Non-pigmented ciliary epithelial cell (primary cell): ENCODE results near the gene CELSR1.

ENCODE experiments used
- DNase-seq: peaks from one replicate; pipeline ENCODE4 v3.0.0-alpha.2; 2010; ENCODE audit warnings: low read depth

Gene CELSR1

DNA sequence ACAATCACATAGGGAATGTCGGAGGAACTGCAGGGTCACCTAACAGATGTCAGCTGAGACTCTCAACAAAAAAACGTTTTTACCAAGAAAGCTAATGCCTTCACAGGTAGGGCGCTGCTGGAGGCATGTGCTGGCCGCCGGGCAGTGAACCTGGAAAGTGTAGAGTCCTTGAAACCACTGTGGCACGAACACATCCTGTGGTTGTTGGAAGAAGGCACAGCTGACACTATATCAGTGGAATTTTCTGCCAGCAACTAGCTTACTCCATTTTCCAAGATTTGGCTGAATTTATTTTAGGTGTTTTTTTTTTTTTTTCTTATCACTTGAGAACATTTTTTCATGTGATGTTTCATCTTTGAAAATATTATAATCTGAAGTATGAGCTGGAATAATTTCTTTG, 187.7 kb downstream of the CELSR1 start:
- no peak for DNase-seq

- no peak for DNase-seq
Observed at GRCh38 chr22:46349238-46349637, 188.2 kb downstream of the CELSR1 start.

DNA sequence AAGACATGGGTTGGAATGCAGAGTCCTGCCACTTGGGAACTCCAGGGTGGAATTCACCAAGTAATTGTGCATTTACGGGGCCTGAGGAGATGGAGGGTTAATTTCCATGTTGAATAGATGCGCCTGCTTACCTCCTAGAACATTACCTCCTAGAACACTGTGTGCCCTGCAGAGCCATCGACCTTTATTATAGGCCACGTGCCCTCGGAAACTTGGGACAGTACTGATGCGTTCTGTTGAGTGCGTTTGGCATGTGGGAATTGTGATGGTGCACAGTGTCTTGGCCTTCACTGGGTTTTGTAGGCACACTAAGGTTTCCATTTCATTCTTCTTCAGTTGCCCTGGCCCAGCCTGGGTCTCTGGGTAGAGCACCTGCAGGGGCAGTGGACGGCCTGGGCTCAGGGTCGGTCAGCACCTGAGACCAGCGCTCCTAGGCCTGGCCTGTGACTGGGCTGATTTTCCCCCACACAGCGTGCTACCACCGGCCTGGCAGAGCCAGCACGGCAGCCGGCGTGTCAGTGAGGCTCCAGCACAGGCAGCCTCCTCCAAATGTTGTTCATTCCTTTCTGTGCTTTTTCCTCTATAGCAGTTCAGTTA, 189.2 kb downstream of the CELSR1 start:
- DNase-seq = no peak

- no peak for DNase-seq
Observed at GRCh38 chr22:46347646-46348045, 189.8 kb downstream of the CELSR1 start.

GRCh38 chr22:46346680-46347405, 190.6 kb downstream of the CELSR1 start:
- DNase-seq = no peak

GRCh38 chr22:46340676-46341075, 196.7 kb downstream of the CELSR1 start:
- no peak for DNase-seq

DNA sequence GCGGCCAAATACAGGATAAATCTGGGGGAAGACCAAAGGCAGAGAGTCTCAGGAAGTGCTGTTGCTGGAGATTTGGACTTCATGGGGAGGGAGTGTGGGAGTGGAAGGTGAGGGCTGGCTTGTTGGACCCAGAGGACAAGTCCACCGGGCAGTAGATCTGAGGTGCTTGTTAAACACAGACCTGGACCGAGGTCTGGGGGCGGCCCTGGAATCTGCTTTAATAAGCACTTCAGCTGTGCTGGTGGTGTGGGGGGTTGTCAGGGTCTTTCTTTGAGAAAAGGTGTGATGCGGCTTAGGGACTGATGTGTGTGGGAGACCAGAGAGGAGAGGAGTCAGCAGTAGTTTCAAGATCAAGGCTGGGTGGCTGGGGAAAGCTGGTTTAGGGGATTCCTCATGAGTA, 197.5 kb downstream of the CELSR1 start:
- no peak for DNase-seq

DNA sequence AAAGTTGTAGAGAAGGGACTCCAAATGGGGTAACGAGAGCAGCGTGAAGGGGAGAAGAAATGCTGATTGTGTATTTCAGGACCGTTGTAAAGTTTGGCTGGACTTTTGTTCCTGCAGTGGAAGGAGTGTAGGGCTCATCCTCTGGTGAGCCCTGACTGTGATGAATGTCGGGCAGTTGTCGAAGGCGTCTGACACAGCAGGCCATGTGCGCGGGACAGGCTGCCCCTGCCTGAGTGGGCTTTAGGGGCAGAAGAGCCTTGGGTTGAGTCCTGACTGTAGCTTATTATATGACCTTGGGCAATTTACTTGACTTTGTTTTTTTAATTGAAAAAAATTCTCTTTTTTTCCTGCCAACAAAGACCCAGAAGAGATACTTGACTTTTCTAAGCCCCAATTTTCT, 198.8 kb downstream of the CELSR1 start:
- DNase-seq = no peak

DNA sequence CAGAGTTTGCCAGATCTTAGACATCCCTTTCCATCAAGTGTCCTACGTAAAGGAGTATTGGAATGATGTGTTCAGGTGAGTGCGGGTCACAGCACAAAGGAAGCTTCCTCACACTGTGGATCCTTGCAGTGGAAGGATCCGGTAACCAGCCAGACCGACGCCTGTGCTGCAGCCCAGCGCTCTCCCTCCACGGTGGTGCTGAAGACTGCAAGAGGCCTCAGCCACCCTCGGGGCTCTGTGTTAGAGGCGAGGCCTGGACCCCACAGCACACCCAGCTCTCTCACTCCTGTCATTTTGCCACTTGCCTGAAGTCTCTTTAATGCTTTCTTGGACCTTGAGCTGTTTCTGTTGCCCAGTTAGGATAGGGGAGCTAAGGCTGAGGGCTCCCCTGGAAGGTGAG, 199.6 kb downstream of the CELSR1 start:
- no peak for DNase-seq

GRCh38 chr22:46336119-46337078, 201.0 kb downstream of the CELSR1 start:
- DNase-seq = no peak

GRCh38 chr22:46335201-46336118, 202.0 kb downstream of the CELSR1 start, which contains the start of gene TRMU:
Gene TRMU (plus strand): TSS chr22:46335714. CDS start chr22:46335765, 51 bp downstream.
- DNase-seq = peak; percentile 19

GRCh38 chr22:46331496-46331895, 205.9 kb downstream of the CELSR1 start:
- no peak for DNase-seq

GRCh38 chr22:46330426-46330825, 207.0 kb downstream of the CELSR1 start:
- no peak for DNase-seq

DNA sequence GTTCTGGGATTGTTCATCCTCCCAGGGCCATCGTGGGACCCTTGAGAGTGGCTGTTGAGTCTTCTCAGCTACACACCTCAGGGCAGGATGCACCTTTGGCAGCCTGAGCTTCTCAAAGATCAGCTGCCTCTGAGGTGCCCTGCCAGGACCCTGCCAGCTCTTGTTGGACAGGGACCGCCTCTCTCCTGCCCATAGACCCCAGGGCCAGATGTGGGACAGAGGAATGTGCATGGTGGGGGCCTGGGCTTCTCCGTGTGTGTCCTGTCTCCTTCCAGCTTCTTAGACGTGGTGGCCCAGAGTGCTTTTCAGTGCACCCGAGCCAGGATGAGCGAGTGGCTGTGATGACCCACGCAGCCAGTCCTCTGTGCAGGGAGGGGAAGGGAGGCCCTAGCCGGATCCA, 207.8 kb downstream of the CELSR1 start:
- DNase-seq = no peak

DNA sequence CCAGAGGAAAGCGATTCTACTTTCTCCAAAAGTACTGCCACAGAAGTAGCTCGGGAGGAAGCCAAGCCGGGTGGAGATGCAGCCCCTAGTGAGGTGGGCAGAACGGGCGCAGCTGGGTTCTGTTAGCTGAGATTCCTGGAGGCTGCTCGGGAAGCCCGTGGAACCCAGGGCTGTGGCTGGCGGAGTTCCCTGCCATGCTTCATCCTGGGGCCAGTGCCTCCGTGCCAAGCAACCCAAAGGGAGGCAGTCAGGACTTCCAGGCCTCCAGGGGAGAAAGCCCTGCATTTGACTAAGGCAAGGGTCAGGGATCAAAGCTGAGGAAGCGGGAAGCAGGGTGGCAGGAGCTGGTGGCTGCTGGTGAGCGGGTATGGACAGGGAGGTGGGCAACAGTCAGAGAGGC, 208.6 kb downstream of the CELSR1 start:
- DNase-seq = no peak

DNA sequence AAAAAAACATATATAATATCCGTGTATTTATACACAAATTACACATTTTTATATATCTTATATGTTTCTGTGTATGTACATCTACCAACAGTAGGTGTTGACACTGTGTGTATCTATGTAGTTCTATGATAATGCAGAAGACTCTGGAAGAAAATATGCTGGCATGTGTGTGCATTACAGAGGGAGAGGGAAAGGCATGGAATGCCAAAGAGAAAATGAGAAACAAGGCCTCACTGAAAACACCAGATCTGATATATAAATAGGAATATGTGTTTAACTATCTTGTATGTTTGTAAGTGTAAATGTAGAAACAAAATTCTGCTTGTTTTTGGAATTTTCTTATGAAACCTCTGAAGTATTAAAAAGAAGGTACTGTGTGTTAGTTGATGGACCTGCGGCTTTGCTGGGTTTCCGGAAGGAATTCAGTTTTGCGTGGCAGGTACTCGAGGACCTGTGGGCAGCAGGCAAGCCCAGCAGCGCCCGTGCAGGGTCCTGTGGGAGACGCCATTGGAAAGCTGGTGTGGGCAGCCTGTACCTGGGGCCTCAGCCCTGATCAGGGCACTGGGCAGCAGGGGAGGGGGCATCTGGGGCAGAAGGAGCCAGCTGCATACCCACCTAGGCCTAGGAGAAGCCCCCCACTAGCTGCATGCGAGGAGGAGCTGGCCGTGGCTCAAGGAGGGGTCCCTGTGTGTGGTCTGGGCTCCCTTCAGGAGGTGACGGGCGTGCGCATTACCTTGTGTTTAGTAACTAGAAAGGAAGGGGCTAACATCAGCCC, 209.5 kb downstream of the CELSR1 start:
- no peak for DNase-seq

GRCh38 chr22:46326066-46326680, 211.2 kb downstream of the CELSR1 start:
- no peak for DNase-seq

DNA sequence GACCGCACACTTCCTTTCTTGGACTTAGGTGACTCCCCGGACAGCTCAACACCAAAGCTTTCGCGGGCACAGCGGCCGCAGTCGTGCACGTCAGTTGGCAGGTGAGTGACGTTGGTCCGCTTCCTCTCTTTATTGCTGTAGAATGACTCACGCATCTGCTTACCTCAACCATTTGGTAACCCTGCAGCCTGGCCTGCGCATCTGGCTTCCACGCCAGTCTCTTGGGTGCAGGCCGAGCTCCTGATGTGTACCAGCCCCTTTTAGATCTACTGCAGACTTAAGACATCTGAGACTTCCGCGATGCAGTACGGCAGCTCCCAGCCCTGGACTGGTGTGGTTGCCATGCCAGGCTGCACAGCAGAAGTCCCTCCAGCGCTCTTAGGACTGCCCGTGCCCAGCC, 214.3 kb downstream of the CELSR1 start:
- no peak for DNase-seq

- DNase-seq = no peak
Observed at GRCh38 chr22:46322711-46323110, 214.7 kb downstream of the CELSR1 start.

DNA sequence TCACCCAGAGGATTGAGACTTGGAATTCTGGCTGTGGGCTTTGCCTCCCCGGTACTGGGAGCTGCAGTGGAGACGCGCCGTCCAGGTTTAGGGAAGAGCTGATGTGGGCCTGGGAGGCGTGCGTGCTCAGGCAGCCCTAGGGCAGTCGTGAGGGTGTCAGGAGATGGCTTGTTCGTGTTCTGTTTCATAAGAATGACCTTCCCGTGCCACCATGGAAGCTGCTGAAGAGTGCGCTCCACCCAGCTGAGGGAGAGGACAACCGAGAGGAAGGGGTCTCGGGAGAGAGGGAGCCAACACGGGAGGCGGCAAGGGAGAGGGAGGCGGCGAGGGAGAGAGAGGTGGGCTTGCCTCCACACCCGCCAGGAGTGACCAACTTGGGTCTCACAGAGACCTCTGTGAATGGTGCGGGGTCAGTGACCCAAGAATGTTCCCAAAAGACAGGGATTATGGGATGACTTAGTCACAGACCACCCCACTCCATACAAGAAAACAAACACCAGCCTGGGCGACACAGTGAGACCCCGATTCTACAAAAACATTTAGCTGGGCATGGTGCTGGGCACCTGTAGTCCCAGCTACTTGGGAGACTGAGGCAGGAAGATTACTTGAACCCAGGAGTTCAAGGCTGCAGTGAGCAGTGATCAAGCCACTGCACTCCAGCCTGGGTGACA, 216.6 kb downstream of the CELSR1 start:
- DNase-seq = no peak
